BJ (cell line): ENCODE results near the gene VN1R5. TPM values are rescaled to one million over a fixed set of nuclear protein-coding genes. Genes with fewer than 3 reads are reported as not detected.

ENCODE experiments used
- CTCF ChIA-PET: fragments of 350-600 bp; formaldehyde crosslinking; extraction: SDS; loops from one replicate; lab custom pipeline; 2021; ENCODE audit warnings: antibody characterized with exemption, inconsistent platforms; lab: Yijun Ruan, JAX
- POLR2A ChIA-PET: fragments of 300-600 bp; sonication (Branson Sonifier 250); formaldehyde crosslinking; extraction: SDS; loops from one replicate; lab custom pipeline; 2021; ENCODE audit warnings: antibody characterized with exemption; lab: Charles Lee
- DNase-seq: peaks from one replicate; pipeline ENCODE4 v3.0.0-alpha.2; 2011; ENCODE audit warnings: low read depth
- H3K27me3 ChIP-seq: 2 replicates; pipeline ENCODE4 v1.6.0; 2011; ENCODE audit warnings: low read length; ENCODE audit not compliant: control insufficient read depth, insufficient read depth
- H3K36me3 ChIP-seq: 2 replicates; pipeline ENCODE4 v1.5.1; 2011; ENCODE audit warnings: low read length; ENCODE audit not compliant: control insufficient read depth, insufficient read depth
- H3K4me3 ChIP-seq: 2 replicates; pipeline ENCODE4 v1.5.1; 2011; ENCODE audit warnings: low read depth, mild to moderate bottlenecking, control low read depth, low read length
- polyA plus RNA-seq: library from polyadenylated mRNA; depleted of rRNA; stranded (reverse); fragments of >200 nt; gene quantifications from 2 replicates; pipeline ENCODE4 v1.2.3, GENCODE V29; 2011
- TF ChIP-seq, protein P1 (sequence below): IDR thresholded peaks from 2 replicates; pipeline ENCODE4 v1.5.1; 2011; ENCODE audit warnings: low read depth, mild to moderate bottlenecking, control low read depth, inconsistent platforms, low read length, moderate library complexity; ENCODE audit not compliant: insufficient read depth

The VN1R5 gene
- polyA plus RNA-seq, 1 experiment = not detected

DNA sequence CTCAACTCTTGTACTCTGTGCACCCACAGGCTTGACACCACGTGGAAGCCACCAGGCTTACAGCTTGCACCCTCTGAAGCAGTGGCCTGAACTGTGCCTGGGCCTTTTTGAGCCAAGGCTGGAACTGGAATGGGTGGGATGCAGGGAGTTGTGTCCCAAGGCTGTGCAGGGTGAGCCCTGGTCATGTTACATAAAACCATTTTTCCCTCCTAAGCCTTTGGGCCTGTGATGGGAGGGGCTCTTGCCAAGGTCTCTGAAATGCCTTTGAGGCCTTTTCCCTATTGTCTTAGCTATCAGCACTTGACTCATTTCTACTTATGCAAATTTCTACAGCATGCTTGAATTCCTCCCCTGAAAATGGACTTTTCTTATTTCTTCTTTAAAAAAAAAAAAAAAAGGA, 14.1 kb downstream of the VN1R5 start:
- ChIA-PET CTCF (no interaction called here), POLR2A (no interaction called here)
- TF ChIP-seq, protein P1, sequence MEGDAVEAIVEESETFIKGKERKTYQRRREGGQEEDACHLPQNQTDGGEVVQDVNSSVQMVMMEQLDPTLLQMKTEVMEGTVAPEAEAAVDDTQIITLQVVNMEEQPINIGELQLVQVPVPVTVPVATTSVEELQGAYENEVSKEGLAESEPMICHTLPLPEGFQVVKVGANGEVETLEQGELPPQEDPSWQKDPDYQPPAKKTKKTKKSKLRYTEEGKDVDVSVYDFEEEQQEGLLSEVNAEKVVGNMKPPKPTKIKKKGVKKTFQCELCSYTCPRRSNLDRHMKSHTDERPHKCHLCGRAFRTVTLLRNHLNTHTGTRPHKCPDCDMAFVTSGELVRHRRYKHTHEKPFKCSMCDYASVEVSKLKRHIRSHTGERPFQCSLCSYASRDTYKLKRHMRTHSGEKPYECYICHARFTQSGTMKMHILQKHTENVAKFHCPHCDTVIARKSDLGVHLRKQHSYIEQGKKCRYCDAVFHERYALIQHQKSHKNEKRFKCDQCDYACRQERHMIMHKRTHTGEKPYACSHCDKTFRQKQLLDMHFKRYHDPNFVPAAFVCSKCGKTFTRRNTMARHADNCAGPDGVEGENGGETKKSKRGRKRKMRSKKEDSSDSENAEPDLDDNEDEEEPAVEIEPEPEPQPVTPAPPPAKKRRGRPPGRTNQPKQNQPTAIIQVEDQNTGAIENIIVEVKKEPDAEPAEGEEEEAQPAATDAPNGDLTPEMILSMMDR = no peak

GRCh38 chr1:247273013-247273412, 17.1 kb downstream of the VN1R5 start:
- CTCF ChIA-PET = no interaction called here
- Histone ChIP-seq H3K36me3 (no peaks in the 10 kb centered on the region), H3K4me3 (no peak overlapping the region), H3K27me3 (no peaks in the 10 kb centered on the region)
- no peak for DNase-seq
- POLR2A ChIA-PET = no interaction called here
- TF ChIP-seq, protein P1 = no peak

More for the DNA sequence above, 14.1 kb downstream of the VN1R5 start:
- Histone ChIP-seq H3K36me3 (no peaks in the 10 kb centered on the region), H3K27me3 (no peaks in the 10 kb centered on the region), H3K4me3 (no peak overlapping the region)
- no peak for DNase-seq

DNA sequence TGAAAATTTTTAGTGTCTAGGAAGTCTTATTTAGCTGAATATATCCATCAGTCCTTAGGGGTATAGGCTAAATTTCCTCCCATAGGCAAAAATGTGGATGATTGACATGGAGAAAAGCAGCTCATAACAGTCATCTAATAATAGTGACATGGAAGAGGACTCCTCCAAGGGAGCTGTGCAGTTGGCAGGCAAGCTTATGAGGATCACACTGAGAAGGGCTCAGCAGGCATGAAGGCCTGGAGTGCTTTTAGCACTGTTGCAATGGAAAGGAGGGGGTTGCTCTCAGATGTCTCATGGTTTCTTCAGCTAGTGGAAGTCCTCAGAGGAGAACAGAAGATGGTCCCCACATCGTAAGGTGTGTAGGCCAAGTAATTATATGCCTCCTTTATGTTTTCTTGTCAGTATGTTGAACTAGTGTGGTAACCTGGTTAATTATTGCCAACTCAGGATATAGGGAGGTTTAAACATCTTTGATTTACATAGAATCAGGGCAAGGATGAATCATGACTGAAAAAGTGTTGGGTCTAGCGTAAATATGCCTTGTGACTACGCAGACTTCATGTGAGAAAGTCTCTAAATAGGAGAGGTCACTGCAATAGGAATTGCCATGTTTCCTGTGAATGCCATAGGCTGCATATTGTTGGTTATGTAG, 18.9 kb downstream of the VN1R5 start:
- DNase-seq = no peak
- H3K4me3 ChIP-seq = no peak overlapping the region
- CTCF ChIA-PET = interaction anchor here (1.6 kb wide), 1 partner anchor 98 kb away, joined by 3 read pairs; no protein-coding TSS in a partner anchor
- TF ChIP-seq, protein P1 = no peak
- no peaks in the 10 kb centered on the region for H3K36me3 ChIP-seq
- POLR2A ChIA-PET = no interaction called here
- H3K27me3 ChIP-seq = no peaks in the 10 kb centered on the region

GRCh38 chr1:247277191-247277590, 21.3 kb downstream of the VN1R5 start:
- Histone ChIP-seq H3K4me3 (no peak overlapping the region), H3K36me3 (no peaks in the 10 kb centered on the region), H3K27me3 (no peaks in the 10 kb centered on the region)
- CTCF ChIA-PET = no interaction called here
- POLR2A ChIA-PET = no interaction called here
- no peak for DNase-seq
- TF ChIP-seq, protein P1 = no peak

GRCh38 chr1:247281001-247281574, 25.2 kb downstream of the VN1R5 start:
- Histone ChIP-seq H3K4me3 (no peak overlapping the region), H3K36me3 (no peaks in the 10 kb centered on the region), H3K27me3 (no peaks in the 10 kb centered on the region)
- DNase-seq = no peak
- TF ChIP-seq, protein P1 = no peak
- ChIA-PET CTCF (no interaction called here), POLR2A (no interaction called here)
